SK-N-MC (cell line): Measurements from ENCODE around the gene CNP.

Experiments
- EZH2 ChIP-seq: fragments of 200-600 bp; sonication (generic); IDR thresholded peaks from one replicate; pipeline ENCODE4 v1.6.1; 2017; ENCODE audit warnings: antibody characterized with exemption
- POLR2AphosphoS5 ChIP-seq: IDR thresholded peaks from 2 replicates; pipeline ENCODE4 v1.6.1; 2012; ENCODE audit warnings: mild to moderate bottlenecking, low read depth, low read length, borderline replicate concordance

DNA sequence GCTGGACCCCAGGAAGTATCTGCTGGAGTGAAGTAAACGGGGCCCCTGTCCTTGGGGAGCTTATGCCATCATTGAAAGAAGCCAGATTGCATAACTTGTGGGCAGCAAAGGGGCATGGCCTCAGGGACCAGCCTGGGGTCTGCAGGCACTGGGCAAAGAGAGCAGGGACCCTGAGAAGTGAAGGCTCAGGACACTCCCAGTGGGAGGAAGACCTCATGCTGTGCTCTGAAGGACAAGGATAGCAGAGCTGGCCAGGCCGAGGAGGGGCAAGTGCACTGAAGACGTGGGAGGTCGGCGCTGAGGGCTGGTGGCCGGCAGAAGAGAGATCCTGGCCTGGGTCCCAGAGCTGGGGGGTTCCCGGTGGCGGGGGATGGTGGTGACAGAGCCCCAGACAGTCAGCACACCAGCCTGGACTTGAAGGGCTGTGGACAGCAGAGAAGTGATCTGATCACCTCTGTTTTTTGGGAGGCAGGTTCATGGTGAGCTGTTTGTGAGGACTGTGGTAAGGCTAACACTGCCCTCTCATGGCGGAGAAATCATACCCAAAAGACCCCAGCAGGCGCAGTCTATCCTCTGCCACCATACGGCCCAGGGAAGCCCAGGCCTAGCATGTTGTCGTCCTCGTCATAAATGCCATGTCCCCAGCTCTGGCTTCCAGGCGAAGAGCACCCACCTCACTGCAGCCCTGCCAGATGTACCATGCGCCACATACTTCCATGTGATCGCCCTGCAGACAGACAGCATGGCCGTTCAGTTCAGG, 7.1 kb upstream of the CNP start:
- TF ChIP-seq EZH2 (no peak), POLR2AphosphoS5 (no peak)
